Measurements from ENCODE around the gene BIRC7. TPM values are rescaled to one million over a fixed set of nuclear protein-coding genes. Genes with fewer than 3 reads are reported as not detected.
A peak's percentile ranks its signal among the peaks of the same experiment; 100 is the strongest.

Gene BIRC7
- total RNA-seq, 2 experiments from 2014 or later = not detected

DNA sequence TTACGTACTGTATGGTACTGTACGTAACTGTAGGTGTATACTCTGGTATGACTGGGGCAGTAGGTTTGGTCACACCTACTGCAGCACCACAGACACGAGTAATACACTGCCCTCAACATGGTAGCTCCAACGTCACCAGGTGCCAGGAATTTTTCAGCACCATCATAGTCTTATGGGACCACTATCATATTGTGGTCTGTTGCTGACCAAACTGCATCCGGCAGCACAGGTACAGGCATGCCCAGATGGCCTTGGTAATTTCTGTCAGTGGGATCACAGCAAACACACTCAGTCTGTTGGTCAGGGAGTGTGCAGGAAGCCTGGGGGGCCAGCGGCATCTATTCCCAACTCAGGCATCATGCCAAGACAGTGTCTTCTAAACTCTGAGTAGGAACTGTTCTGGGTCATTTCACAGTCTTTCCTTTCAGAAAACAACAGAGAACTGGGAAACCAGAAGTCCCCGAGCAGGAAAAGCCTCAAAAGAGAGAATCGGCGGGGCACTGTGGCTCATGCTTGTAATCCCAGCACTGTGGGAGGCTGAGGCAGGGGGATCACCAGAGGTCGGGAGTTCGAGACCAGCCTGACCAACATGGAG, 25.6 kb upstream of the BIRC7 start:
- peaks cover 53% of the 10 kb centered on the region for H3K4me1 ChIP-seq (ENCODE audit: insufficient read depth, low read length)
- H3K36me3 Mint-ChIP-seq (ENCODE audit: low read depth) = peaks cover 97% of the 10 kb centered on the region
- ChIA-PET POLR2A (no interaction called here), CTCF (no interaction called here)
- DNase-seq (no peak), ATAC-seq (ENCODE audit: poor library complexity) (no peak)
- no peaks in the 10 kb centered on the region for H3K9me3 ChIP-seq (ENCODE audit: control insufficient read depth in 1 of 2, insufficient read depth in 1 of 2, low read length in 2 of 2)
- no peak overlapping the region for H3K4me3 Mint-ChIP-seq
- peaks cover 72% of the 10 kb centered on the region for H3K4me1 Mint-ChIP-seq (ENCODE audit: low read depth)
- intact Hi-C loops (cut with DNase I, micrococcal nuclease) = loop anchor here in 1 of 2 experiments (10.0 kb wide), 2 partner anchors 275 to 825 kb away; partner anchors contain the start of genes GID8 and RPS21
- no peaks in the 10 kb centered on the region for H3K9me3 Mint-ChIP-seq
- no peak overlapping the region for H3K27ac Mint-ChIP-seq
- H3K27me3 Mint-ChIP-seq = no peaks in the 10 kb centered on the region
- TF ChIP-seq, protein P1, sequence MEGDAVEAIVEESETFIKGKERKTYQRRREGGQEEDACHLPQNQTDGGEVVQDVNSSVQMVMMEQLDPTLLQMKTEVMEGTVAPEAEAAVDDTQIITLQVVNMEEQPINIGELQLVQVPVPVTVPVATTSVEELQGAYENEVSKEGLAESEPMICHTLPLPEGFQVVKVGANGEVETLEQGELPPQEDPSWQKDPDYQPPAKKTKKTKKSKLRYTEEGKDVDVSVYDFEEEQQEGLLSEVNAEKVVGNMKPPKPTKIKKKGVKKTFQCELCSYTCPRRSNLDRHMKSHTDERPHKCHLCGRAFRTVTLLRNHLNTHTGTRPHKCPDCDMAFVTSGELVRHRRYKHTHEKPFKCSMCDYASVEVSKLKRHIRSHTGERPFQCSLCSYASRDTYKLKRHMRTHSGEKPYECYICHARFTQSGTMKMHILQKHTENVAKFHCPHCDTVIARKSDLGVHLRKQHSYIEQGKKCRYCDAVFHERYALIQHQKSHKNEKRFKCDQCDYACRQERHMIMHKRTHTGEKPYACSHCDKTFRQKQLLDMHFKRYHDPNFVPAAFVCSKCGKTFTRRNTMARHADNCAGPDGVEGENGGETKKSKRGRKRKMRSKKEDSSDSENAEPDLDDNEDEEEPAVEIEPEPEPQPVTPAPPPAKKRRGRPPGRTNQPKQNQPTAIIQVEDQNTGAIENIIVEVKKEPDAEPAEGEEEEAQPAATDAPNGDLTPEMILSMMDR (IDR thresholded peaks at IDR 0.05) = no peak
- no peaks in the 10 kb centered on the region for H3K27me3 ChIP-seq (ENCODE audit: control insufficient read depth in 1 of 2, insufficient read depth in 2 of 2, low read length in 2 of 2)
- H3K27ac ChIP-seq (ENCODE audit: low read depth in 1 of 2, low read length in 2 of 2) = no peak overlapping the region
- H3K36me3 ChIP-seq (ENCODE audit: insufficient read depth, low read length) = peaks cover 78% of the 10 kb centered on the region
- H3K4me3 ChIP-seq (ENCODE audit: low read length) = no peak overlapping the region

DNA sequence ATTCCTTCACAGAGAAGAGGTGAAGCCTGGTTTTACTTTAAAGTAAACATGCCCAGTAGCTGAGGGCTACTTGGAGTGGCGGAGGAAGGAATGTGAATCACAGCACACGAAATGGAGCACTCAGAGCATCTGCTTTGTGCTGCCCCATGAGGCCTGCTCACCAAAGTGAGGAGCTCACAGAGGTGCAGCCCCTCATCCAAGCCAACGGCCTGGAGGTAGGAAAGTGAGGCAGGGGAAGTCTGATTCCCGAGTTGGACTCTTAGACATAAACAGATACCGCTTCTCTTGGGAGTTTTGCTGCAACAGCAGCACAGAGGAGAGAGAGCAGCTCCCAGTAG, 23.3 kb upstream of the BIRC7 start:
- intact Hi-C loops (cut with DNase I, micrococcal nuclease) = loop anchor here in 1 of 2 experiments (10.0 kb wide), 2 partner anchors 278 to 828 kb away; partner anchors contain the start of genes GID8 and RPS21
- Mint-ChIP-seq H3K36me3 (ENCODE audit: low read depth) (peaks cover 80% of the 10 kb centered on the region), H3K27me3 (no peaks in the 10 kb centered on the region), H3K4me3 (peak overlapping the region; percentile 51), H3K27ac (peak overlapping the region; percentile 30), H3K9me3 (no peaks in the 10 kb centered on the region), H3K4me1 (ENCODE audit: low read depth) (peaks cover 71% of the 10 kb centered on the region)
- no peak overlapping the region for H3K4me3 ChIP-seq (ENCODE audit: low read length)
- ChIA-PET CTCF (interaction anchor here (3.1 kb wide), 1 partner anchor 11 kb away, joined by 13 read pairs; no protein-coding TSS in a partner anchor), POLR2A (no interaction called here)
- no peaks in the 10 kb centered on the region for H3K9me3 ChIP-seq (ENCODE audit: control insufficient read depth in 1 of 2, insufficient read depth in 1 of 2, low read length in 2 of 2)
- H3K36me3 ChIP-seq (ENCODE audit: insufficient read depth, low read length) = peaks cover 63% of the 10 kb centered on the region
- TF ChIP-seq, protein P1 (IDR thresholded peaks at IDR 0.05) = no peak
- ATAC-seq (ENCODE audit: poor library complexity) (no peak), DNase-seq (no peak)
- no peak overlapping the region for H3K27ac ChIP-seq (ENCODE audit: low read depth in 1 of 2, low read length in 2 of 2)
- no peaks in the 10 kb centered on the region for H3K27me3 ChIP-seq (ENCODE audit: control insufficient read depth in 1 of 2, insufficient read depth in 2 of 2, low read length in 2 of 2)
- H3K4me1 ChIP-seq (ENCODE audit: insufficient read depth, low read length) = peaks cover 65% of the 10 kb centered on the region

- H3K9me3 Mint-ChIP-seq = no peaks in the 10 kb centered on the region
- peaks cover 65% of the 10 kb centered on the region for H3K4me1 ChIP-seq (ENCODE audit: insufficient read depth, low read length)
- peak overlapping the region; percentile 56 for H3K4me3 Mint-ChIP-seq
- peak overlapping the region; percentile 49 for H3K27ac Mint-ChIP-seq
- intact Hi-C loops (cut with DNase I, micrococcal nuclease) = loop anchor here in 1 of 2 experiments (10.0 kb wide), 2 partner anchors 278 to 828 kb away; partner anchors contain the start of genes GID8 and RPS21
- ATAC-seq (ENCODE audit: poor library complexity) (no peak), DNase-seq (no peak)
- ChIA-PET POLR2A (no interaction called here), CTCF (interaction anchor here (3.1 kb wide), 1 partner anchor 11 kb away, joined by 13 read pairs; no protein-coding TSS in a partner anchor)
- H3K27me3 ChIP-seq (ENCODE audit: control insufficient read depth in 1 of 2, insufficient read depth in 2 of 2, low read length in 2 of 2) = no peaks in the 10 kb centered on the region
- no peaks in the 10 kb centered on the region for H3K9me3 ChIP-seq (ENCODE audit: control insufficient read depth in 1 of 2, insufficient read depth in 1 of 2, low read length in 2 of 2)
- no peaks in the 10 kb centered on the region for H3K27me3 Mint-ChIP-seq
- H3K36me3 ChIP-seq (ENCODE audit: insufficient read depth, low read length) = peaks cover 59% of the 10 kb centered on the region
- H3K27ac ChIP-seq (ENCODE audit: low read depth in 1 of 2, low read length in 2 of 2) = no peak overlapping the region
- H3K4me1 Mint-ChIP-seq (ENCODE audit: low read depth) = peaks cover 67% of the 10 kb centered on the region
- H3K4me3 ChIP-seq (ENCODE audit: low read length) = no peak overlapping the region
- peaks cover 76% of the 10 kb centered on the region for H3K36me3 Mint-ChIP-seq (ENCODE audit: low read depth)
- TF ChIP-seq, protein P1 (IDR thresholded peaks at IDR 0.05) = no peak
These were observed 22.9 kb upstream of the BIRC7 start for GRCh38 chr20:63212792-63213191.

All from CD4-positive, alpha-beta T cell (primary cell).